ENCODE data around the gene DPYSL3.

Gene DPYSL3

GRCh38 chr5:147466360-147466980 lies 43.4 kb downstream of the DPYSL3 start:
- Histone ChIP-seq H3K27ac (ENCODE audit: low read length) (no peak overlapping the region), H3K36me3 (ENCODE audit: control insufficient read depth in 1 of 2, insufficient read depth in 2 of 2, low read length in 2 of 2) (no peaks in the 10 kb centered on the region)

GRCh38 chr5:147465747-147466146 lies 44.1 kb downstream of the DPYSL3 start:
- Histone ChIP-seq H3K9me3 (ENCODE audit: control insufficient read depth in 1 of 2, low read length in 2 of 2) (peaks cover 0 to under 1% of the 10 kb centered on the region in 2 donors), H3K27me3 (ENCODE audit: low read depth, low read length) (no peaks in the 10 kb centered on the region), H3K27ac (ENCODE audit: low read length) (no peak overlapping the region), H3K4me3 (ENCODE audit: low read depth in 1 of 2, low read length in 2 of 2) (no peak overlapping the region), H3K36me3 (ENCODE audit: control insufficient read depth in 1 of 2, insufficient read depth in 2 of 2, low read length in 2 of 2) (no peaks in the 10 kb centered on the region), H3K4me1 (ENCODE audit: control insufficient read depth in 1 of 2, insufficient read depth in 2 of 2, low read length in 2 of 2) (no peaks in the 10 kb centered on the region)

More at GRCh38 chr5:147466360-147466980, 43.4 kb downstream of the DPYSL3 start:
- H3K27me3 ChIP-seq (ENCODE audit: low read depth, low read length), result no peaks in the 10 kb centered on the region
- no peaks in the 10 kb centered on the region for H3K4me1 ChIP-seq (ENCODE audit: control insufficient read depth in 1 of 2, insufficient read depth in 2 of 2, low read length in 2 of 2)
- no peak overlapping the region for H3K4me3 ChIP-seq (ENCODE audit: low read depth in 1 of 2, low read length in 2 of 2)
- no peaks in the 10 kb centered on the region for H3K9me3 ChIP-seq (ENCODE audit: control insufficient read depth in 1 of 2, low read length in 2 of 2)

GRCh38 chr5:147464211-147464610 lies 45.7 kb downstream of the DPYSL3 start:
- Histone ChIP-seq H3K4me3 (ENCODE audit: low read depth in 1 of 2, low read length in 2 of 2) (no peak overlapping the region), H3K9me3 (ENCODE audit: control insufficient read depth in 1 of 2, low read length in 2 of 2) (peaks cover 0 to 2% of the 10 kb centered on the region in 2 donors), H3K27ac (ENCODE audit: low read length) (no peak overlapping the region), H3K27me3 (ENCODE audit: low read depth, low read length) (no peaks in the 10 kb centered on the region), H3K36me3 (ENCODE audit: control insufficient read depth in 1 of 2, insufficient read depth in 2 of 2, low read length in 2 of 2) (no peaks in the 10 kb centered on the region), H3K4me1 (ENCODE audit: control insufficient read depth in 1 of 2, insufficient read depth in 2 of 2, low read length in 2 of 2) (no peaks in the 10 kb centered on the region)

- Histone ChIP-seq H3K27me3 (ENCODE audit: low read depth, low read length) (no peaks in the 10 kb centered on the region), H3K9me3 (ENCODE audit: control insufficient read depth in 1 of 2, low read length in 2 of 2) (peaks cover 0 to 2% of the 10 kb centered on the region in 2 donors), H3K4me1 (ENCODE audit: control insufficient read depth in 1 of 2, insufficient read depth in 2 of 2, low read length in 2 of 2) (no peaks in the 10 kb centered on the region), H3K27ac (ENCODE audit: low read length) (no peak overlapping the region), H3K4me3 (ENCODE audit: low read depth in 1 of 2, low read length in 2 of 2) (no peak overlapping the region), H3K36me3 (ENCODE audit: control insufficient read depth in 1 of 2, insufficient read depth in 2 of 2, low read length in 2 of 2) (no peaks in the 10 kb centered on the region)
Measured at GRCh38 chr5:147461915-147462314, 48.0 kb downstream of the DPYSL3 start.

- Histone ChIP-seq H3K27me3 (ENCODE audit: low read depth, low read length) (no peaks in the 10 kb centered on the region), H3K27ac (ENCODE audit: low read length) (no peak overlapping the region), H3K36me3 (ENCODE audit: control insufficient read depth in 1 of 2, insufficient read depth in 2 of 2, low read length in 2 of 2) (no peaks in the 10 kb centered on the region), H3K4me1 (ENCODE audit: control insufficient read depth in 1 of 2, insufficient read depth in 2 of 2, low read length in 2 of 2) (peaks cover 0 to 10% of the 10 kb centered on the region in 2 donors), H3K4me3 (ENCODE audit: low read depth in 1 of 2, low read length in 2 of 2) (no peak overlapping the region), H3K9me3 (ENCODE audit: control insufficient read depth in 1 of 2, low read length in 2 of 2) (peaks cover 0 to 2% of the 10 kb centered on the region in 2 donors)
Measured at GRCh38 chr5:147460380-147460779, 49.5 kb downstream of the DPYSL3 start.

GRCh38 chr5:147458581-147458980 lies 51.3 kb downstream of the DPYSL3 start:
- H3K36me3 ChIP-seq (ENCODE audit: control insufficient read depth in 1 of 2, insufficient read depth in 2 of 2, low read length in 2 of 2), result no peaks in the 10 kb centered on the region
- no peak overlapping the region for H3K4me3 ChIP-seq (ENCODE audit: low read depth in 1 of 2, low read length in 2 of 2)
- no peaks in the 10 kb centered on the region for H3K27me3 ChIP-seq (ENCODE audit: low read depth, low read length)
- peaks cover 9 to 22% of the 10 kb centered on the region in 2 donors for H3K4me1 ChIP-seq (ENCODE audit: control insufficient read depth in 1 of 2, insufficient read depth in 2 of 2, low read length in 2 of 2)
- H3K27ac ChIP-seq (ENCODE audit: low read length), result no peak overlapping the region
- H3K9me3 ChIP-seq (ENCODE audit: control insufficient read depth in 1 of 2, low read length in 2 of 2), result peaks cover 0 to 2% of the 10 kb centered on the region in 2 donors

- peaks cover 5% of the 10 kb centered on the region for H3K27me3 ChIP-seq (ENCODE audit: low read depth, low read length)
- H3K4me3 ChIP-seq (ENCODE audit: low read depth in 1 of 2, low read length in 2 of 2), result no peak overlapping the region
Measured at GRCh38 chr5:147455822-147456450, 53.9 kb downstream of the DPYSL3 start.

GRCh38 chr5:147454996-147455677 lies 54.7 kb downstream of the DPYSL3 start:
- Histone ChIP-seq H3K27me3 (ENCODE audit: low read depth, low read length) (peaks cover 5% of the 10 kb centered on the region), H3K4me1 (ENCODE audit: control insufficient read depth in 1 of 2, insufficient read depth in 2 of 2, low read length in 2 of 2) (peaks cover 9 to 40% of the 10 kb centered on the region in 2 donors), H3K36me3 (ENCODE audit: control insufficient read depth in 1 of 2, insufficient read depth in 2 of 2, low read length in 2 of 2) (no peaks in the 10 kb centered on the region), H3K9me3 (ENCODE audit: control insufficient read depth in 1 of 2, low read length in 2 of 2) (no peaks in the 10 kb centered on the region), H3K27ac (ENCODE audit: low read length) (peak overlapping the region; percentile 89), H3K4me3 (ENCODE audit: low read depth in 1 of 2, low read length in 2 of 2) (peak overlapping the region; percentile 75 to 89)

More at GRCh38 chr5:147455822-147456450, 53.9 kb downstream of the DPYSL3 start:
- peak overlapping the region; percentile 35 for H3K27ac ChIP-seq (ENCODE audit: low read length)
- no peaks in the 10 kb centered on the region for H3K36me3 ChIP-seq (ENCODE audit: control insufficient read depth in 1 of 2, insufficient read depth in 2 of 2, low read length in 2 of 2)
- peaks cover 0 to 2% of the 10 kb centered on the region in 2 donors for H3K9me3 ChIP-seq (ENCODE audit: control insufficient read depth in 1 of 2, low read length in 2 of 2)
- peaks cover 9 to 34% of the 10 kb centered on the region in 2 donors for H3K4me1 ChIP-seq (ENCODE audit: control insufficient read depth in 1 of 2, insufficient read depth in 2 of 2, low read length in 2 of 2)

GRCh38 chr5:147453875-147454814 lies 55.7 kb downstream of the DPYSL3 start:
- Histone ChIP-seq H3K27ac (ENCODE audit: low read length) (peak overlapping the region; percentile 89), H3K36me3 (ENCODE audit: control insufficient read depth in 1 of 2, insufficient read depth in 2 of 2, low read length in 2 of 2) (no peaks in the 10 kb centered on the region), H3K27me3 (ENCODE audit: low read depth, low read length) (peaks cover 5% of the 10 kb centered on the region), H3K4me1 (ENCODE audit: control insufficient read depth in 1 of 2, insufficient read depth in 2 of 2, low read length in 2 of 2) (peaks cover 13 to 49% of the 10 kb centered on the region in 2 donors), H3K9me3 (ENCODE audit: control insufficient read depth in 1 of 2, low read length in 2 of 2) (no peaks in the 10 kb centered on the region), H3K4me3 (ENCODE audit: low read depth in 1 of 2, low read length in 2 of 2) (peak overlapping the region; percentile 75 to 89)

- H3K4me3 ChIP-seq (ENCODE audit: low read depth in 1 of 2, low read length in 2 of 2), result peak overlapping the region; percentile 70 to 89
- no peaks in the 10 kb centered on the region for H3K9me3 ChIP-seq (ENCODE audit: control insufficient read depth in 1 of 2, low read length in 2 of 2)
- peaks cover 5% of the 10 kb centered on the region for H3K27me3 ChIP-seq (ENCODE audit: low read depth, low read length)
- H3K27ac ChIP-seq (ENCODE audit: low read length), result peak overlapping the region; percentile 66
- H3K36me3 ChIP-seq (ENCODE audit: control insufficient read depth in 1 of 2, insufficient read depth in 2 of 2, low read length in 2 of 2), result no peaks in the 10 kb centered on the region
- H3K4me1 ChIP-seq (ENCODE audit: control insufficient read depth in 1 of 2, insufficient read depth in 2 of 2, low read length in 2 of 2), result peaks cover 15 to 57% of the 10 kb centered on the region in 2 donors
Measured at GRCh38 chr5:147452165-147452811, 57.6 kb downstream of the DPYSL3 start.
